PC-9 (cell line): ENCODE data around the gene TMEM82.

Experiments
- CTCF ChIP-seq: fragments of 200-600 bp; sonication (generic); conservative IDR thresholded peaks from 2 replicates; pipeline ENCODE4 v1.6.1; 2017; ENCODE audit warnings: mixed run types, antibody characterized with exemption, mild to moderate bottlenecking, moderate library complexity
- EZH2 ChIP-seq: fragments of 200-600 bp; sonication (generic); IDR thresholded peaks from 2 replicates; pipeline ENCODE4 v1.8.0; 2017; ENCODE audit warnings: antibody characterized with exemption, low read depth

DNA sequence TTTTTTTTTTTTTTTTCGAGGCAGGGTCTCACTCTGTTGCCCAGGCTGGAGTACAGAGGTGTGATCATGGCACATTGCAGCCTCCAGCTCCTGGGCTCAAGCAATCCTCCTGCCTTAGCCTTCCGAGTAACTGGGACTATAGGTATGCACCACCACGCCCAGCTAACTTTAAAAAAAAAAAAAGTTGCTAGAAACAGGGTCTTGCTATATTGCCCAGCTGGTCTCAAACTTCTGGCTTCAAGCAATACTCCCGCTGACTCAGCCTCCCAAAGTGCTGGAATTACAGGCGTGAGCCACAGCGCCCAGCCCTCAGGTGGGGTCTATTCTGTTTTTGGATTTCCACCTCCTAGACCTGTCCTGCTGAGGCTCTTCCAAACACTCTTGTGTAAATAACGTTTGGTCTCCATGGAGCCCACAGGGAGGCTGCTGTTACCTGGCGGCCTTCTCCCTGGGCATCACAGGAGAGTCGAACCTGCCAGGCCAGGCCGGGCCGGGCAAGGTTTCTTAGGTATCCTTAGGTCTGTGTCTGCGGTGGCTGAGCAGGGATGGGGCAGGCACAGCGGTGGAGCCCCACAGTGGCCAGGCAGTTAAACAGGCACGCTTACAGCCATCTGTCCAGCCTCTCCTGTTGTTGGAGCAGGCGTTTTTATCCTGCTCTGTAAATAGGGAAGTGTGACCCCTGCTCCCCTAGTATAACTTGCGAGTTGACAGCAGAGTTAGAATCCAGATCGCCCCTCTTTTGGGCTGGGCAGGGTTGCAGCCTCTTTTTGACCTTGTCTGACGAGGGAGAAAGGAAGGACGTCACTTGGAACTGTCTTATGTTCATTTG lies 39.4 kb upstream of the TMEM82 start:
- TF ChIP-seq CTCF (no peak), EZH2 (no peak)
